ENCODE results near the gene HOXA1.

HOXA1 gene

DNA sequence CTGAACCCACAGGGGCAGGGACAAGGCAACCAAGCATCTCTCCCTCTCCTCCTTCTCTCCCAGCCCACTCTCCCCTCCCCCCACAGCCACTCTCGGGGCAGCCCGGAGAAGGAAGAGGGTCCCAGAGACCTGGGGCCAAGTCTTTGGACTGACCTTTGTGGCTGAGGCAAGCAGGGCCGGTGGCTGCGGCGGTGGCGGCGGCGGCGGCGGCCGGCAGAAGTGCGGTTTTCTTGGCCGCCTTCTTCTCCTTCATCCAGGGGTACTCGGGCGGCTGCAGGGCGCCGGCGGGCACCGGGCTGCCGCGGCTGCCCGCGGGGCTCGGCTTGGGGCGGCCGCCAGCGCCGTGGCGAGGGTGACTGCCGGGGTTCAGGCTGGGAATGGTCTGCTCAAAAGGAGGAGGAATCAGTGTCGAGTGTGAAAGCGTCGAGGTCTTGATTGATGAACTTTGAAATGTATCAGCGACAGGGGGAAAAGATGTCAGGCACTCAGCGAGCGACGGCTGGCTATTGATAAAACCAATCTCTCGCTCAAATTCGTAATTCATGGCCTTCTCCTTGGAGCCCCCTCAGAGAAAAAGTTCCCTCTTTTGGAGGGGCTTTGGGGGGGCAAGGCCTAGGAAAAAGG, 6.3 kb upstream of the HOXA1 start:
- Histone ChIP-seq H3K9me3 (ENCODE audit: control insufficient read depth, insufficient read depth, low read depth, low read length) (no peaks in the 10 kb centered on the region), H3K4me3 (ENCODE audit: low read depth, low read length) (peak overlapping the region; percentile 51; the same call in 1 of the 2 replicates), H3K27me3 (ENCODE audit: control insufficient read depth, insufficient read depth, low read length) (peaks cover 100% of the 10 kb centered on the region), H3K9ac (ENCODE audit: low read length) (peak overlapping the region; percentile 39), H3K36me3 (ENCODE audit: control insufficient read depth, insufficient read depth, low read length) (no peaks in the 10 kb centered on the region), H3K4me1 (ENCODE audit: control insufficient read depth, insufficient read depth, low read length) (peaks cover 49% of the 10 kb centered on the region), H3K27ac (ENCODE audit: low read depth, low read length) (no peak overlapping the region)

DNA sequence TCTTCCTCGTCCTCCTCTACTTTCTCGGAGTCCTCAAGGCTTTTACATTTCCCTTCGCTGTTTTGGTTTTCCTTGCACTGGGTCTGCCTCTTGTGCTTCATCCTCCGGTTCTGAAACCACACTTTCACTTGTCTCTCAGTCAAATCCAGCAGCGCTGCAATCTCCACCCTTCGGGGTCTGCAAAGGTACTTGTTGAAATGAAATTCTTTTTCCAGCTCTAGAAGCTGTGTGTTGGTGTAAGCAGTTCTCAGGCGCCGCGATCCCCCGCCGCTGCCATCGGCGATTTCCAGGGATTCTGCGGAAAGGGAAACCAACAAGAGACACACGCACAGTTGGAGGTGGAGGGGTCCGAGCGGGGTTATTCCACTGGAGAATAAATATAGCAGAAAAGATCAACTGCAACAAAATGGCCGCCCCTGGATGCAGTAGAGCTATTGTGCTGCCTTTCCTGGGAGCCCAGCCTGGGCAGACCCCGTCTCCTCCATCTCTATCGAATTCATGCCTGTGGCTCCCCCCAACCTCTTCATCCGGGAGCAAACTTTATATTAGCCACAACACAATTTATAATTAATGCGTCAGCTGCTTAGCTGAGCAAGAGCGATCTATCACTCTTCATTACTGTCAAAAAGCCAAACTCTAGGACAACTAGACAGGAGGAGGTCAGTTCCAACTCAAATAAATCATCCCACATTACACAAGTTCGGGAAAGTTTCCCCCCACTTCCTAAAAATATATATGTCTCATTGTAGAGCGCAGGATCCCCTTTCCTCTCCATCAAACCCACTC, 5.6 kb upstream of the HOXA1 start:
- peak overlapping the region; percentile 39 for H3K9ac ChIP-seq (ENCODE audit: low read length)
- H3K4me3 ChIP-seq (ENCODE audit: low read depth, low read length) = peak overlapping the region; percentile 51
- peaks cover 100% of the 10 kb centered on the region for H3K27me3 ChIP-seq (ENCODE audit: control insufficient read depth, insufficient read depth, low read length)
- no peaks in the 10 kb centered on the region for H3K36me3 ChIP-seq (ENCODE audit: control insufficient read depth, insufficient read depth, low read length)
- H3K4me1 ChIP-seq (ENCODE audit: control insufficient read depth, insufficient read depth, low read length) = peaks cover 47% of the 10 kb centered on the region
- H3K27ac ChIP-seq (ENCODE audit: low read depth, low read length) = no peak overlapping the region
- no peaks in the 10 kb centered on the region for H3K9me3 ChIP-seq (ENCODE audit: control insufficient read depth, insufficient read depth, low read depth, low read length)

DNA sequence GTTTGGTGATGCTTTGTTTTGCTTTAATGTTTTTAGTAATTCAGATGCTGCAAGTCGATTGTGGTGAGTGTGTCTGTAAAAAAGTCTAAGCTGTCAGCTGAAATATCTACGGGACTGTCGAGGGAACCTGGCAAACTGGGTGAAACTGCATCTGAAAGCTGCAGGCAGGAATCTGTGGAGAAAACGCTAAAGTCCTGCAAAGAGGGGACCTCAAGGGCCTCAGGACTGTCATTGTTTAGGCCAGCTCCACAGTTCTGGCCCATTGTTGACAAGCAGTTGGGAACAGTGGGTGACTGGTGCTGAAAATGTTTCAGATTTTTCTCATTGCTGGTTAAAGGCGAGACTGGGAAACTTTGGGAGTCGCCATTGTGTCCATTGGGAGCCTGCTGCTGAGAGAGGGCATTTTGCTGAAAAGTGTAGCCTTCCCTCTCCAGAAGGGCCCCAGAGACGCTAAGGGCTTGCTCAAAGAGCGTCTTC, 4.9 kb upstream of the HOXA1 start:
- H3K36me3 ChIP-seq (ENCODE audit: control insufficient read depth, insufficient read depth, low read length) = no peaks in the 10 kb centered on the region
- no peak overlapping the region for H3K27ac ChIP-seq (ENCODE audit: low read depth, low read length)
- peaks cover 100% of the 10 kb centered on the region for H3K27me3 ChIP-seq (ENCODE audit: control insufficient read depth, insufficient read depth, low read length)
- no peaks in the 10 kb centered on the region for H3K9me3 ChIP-seq (ENCODE audit: control insufficient read depth, insufficient read depth, low read depth, low read length)
- H3K4me1 ChIP-seq (ENCODE audit: control insufficient read depth, insufficient read depth, low read length) = peaks cover 40% of the 10 kb centered on the region
- H3K4me3 ChIP-seq (ENCODE audit: low read depth, low read length) = peak overlapping the region; percentile 51; the same call in 1 of the 2 replicates
- H3K9ac ChIP-seq (ENCODE audit: low read length) = peak overlapping the region; percentile 39

GRCh38 chr7:27099453-27100370, 3.9 kb upstream of the HOXA1 start:
- no peaks in the 10 kb centered on the region for H3K36me3 ChIP-seq (ENCODE audit: control insufficient read depth, insufficient read depth, low read length)
- H3K27ac ChIP-seq (ENCODE audit: low read depth, low read length) = no peak overlapping the region
- peak overlapping the region; percentile 86 for H3K9ac ChIP-seq (ENCODE audit: low read length)

GRCh38 chr7:27098578-27099451, 3.0 kb upstream of the HOXA1 start:
- peaks cover 100% of the 10 kb centered on the region for H3K27me3 ChIP-seq (ENCODE audit: control insufficient read depth, insufficient read depth, low read length)
- no peaks in the 10 kb centered on the region for H3K36me3 ChIP-seq (ENCODE audit: control insufficient read depth, insufficient read depth, low read length)
- H3K4me1 ChIP-seq (ENCODE audit: control insufficient read depth, insufficient read depth, low read length) = peaks cover 50% of the 10 kb centered on the region
- no peak overlapping the region for H3K27ac ChIP-seq (ENCODE audit: low read depth, low read length)
- H3K4me3 ChIP-seq (ENCODE audit: low read depth, low read length) = peak overlapping the region; percentile 77
- no peaks in the 10 kb centered on the region for H3K9me3 ChIP-seq (ENCODE audit: control insufficient read depth, insufficient read depth, low read depth, low read length)
- H3K9ac ChIP-seq (ENCODE audit: low read length) = peak overlapping the region; percentile 86

More at GRCh38 chr7:27099453-27100370, 3.9 kb upstream of the HOXA1 start:
- peaks cover 100% of the 10 kb centered on the region for H3K27me3 ChIP-seq (ENCODE audit: control insufficient read depth, insufficient read depth, low read length)
- peak overlapping the region; percentile 77 for H3K4me3 ChIP-seq (ENCODE audit: low read depth, low read length)
- H3K4me1 ChIP-seq (ENCODE audit: control insufficient read depth, insufficient read depth, low read length) = peaks cover 42% of the 10 kb centered on the region
- no peaks in the 10 kb centered on the region for H3K9me3 ChIP-seq (ENCODE audit: control insufficient read depth, insufficient read depth, low read depth, low read length)

DNA sequence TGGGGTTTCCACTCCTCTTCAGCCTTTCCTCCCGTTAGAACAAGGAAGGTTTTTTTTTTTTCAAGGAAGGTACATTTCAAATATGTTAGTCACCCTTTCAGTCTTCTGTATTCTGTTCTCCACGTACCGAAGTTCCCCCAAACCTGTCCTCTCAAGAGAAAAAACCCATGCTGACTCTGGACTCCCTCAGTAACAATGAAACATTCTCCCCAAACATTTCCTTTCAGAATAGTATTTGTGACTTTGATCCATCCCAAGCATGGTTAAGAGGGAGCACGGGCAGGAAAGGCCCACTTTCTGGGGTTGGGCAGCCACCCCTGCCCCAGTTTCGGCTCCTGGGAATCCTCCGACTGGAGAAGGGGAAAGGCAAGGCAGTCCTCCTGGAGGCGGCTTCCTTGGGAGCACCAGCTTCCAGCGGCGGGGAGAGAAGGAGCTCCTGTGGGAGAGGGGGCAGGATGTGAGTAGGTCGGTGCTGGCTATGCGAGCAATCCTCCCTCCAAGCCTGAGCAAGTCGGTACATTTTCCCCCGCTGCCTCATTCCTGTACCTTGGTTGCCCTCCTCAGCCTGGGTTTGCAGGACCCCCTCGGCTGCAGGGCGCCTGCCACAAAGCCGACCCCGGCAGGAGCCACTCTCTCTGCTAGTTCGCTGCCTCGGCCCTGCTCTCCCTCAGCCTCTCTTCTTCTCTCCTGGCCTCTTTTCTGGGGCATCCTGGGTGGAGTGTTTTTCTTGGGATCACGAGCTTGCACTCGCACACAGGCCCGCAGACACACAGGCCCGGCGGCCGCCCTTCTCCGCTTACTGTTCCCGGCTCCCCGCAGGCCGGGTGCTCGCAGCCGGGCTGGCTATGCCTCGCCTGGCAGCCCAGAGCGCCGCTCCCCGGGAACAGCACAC, 2.1 kb upstream of the HOXA1 start:
- Histone ChIP-seq H3K9ac (ENCODE audit: low read length) (peak overlapping the region; percentile 86), H3K36me3 (ENCODE audit: control insufficient read depth, insufficient read depth, low read length) (no peaks in the 10 kb centered on the region), H3K4me1 (ENCODE audit: control insufficient read depth, insufficient read depth, low read length) (peaks cover 55% of the 10 kb centered on the region), H3K27ac (ENCODE audit: low read depth, low read length) (no peak overlapping the region), H3K9me3 (ENCODE audit: control insufficient read depth, insufficient read depth, low read depth, low read length) (no peaks in the 10 kb centered on the region), H3K4me3 (ENCODE audit: low read depth, low read length) (peak overlapping the region; percentile 77), H3K27me3 (ENCODE audit: control insufficient read depth, insufficient read depth, low read length) (peaks cover 100% of the 10 kb centered on the region)

- H3K27ac ChIP-seq (ENCODE audit: low read depth, low read length) = peak overlapping the region; percentile 22; the same call in 1 of the 2 replicates
- peak overlapping the region; percentile 77 for H3K4me3 ChIP-seq (ENCODE audit: low read depth, low read length)
- no peaks in the 10 kb centered on the region for H3K9me3 ChIP-seq (ENCODE audit: control insufficient read depth, insufficient read depth, low read depth, low read length)
- H3K9ac ChIP-seq (ENCODE audit: low read length) = peak overlapping the region; percentile 86
- no peaks in the 10 kb centered on the region for H3K36me3 ChIP-seq (ENCODE audit: control insufficient read depth, insufficient read depth, low read length)
- H3K4me1 ChIP-seq (ENCODE audit: control insufficient read depth, insufficient read depth, low read length) = peaks cover 59% of the 10 kb centered on the region
- H3K27me3 ChIP-seq (ENCODE audit: control insufficient read depth, insufficient read depth, low read length) = peaks cover 100% of the 10 kb centered on the region
Measured at GRCh38 chr7:27096768-27097514, 1.1 kb upstream of the HOXA1 start.

DNA sequence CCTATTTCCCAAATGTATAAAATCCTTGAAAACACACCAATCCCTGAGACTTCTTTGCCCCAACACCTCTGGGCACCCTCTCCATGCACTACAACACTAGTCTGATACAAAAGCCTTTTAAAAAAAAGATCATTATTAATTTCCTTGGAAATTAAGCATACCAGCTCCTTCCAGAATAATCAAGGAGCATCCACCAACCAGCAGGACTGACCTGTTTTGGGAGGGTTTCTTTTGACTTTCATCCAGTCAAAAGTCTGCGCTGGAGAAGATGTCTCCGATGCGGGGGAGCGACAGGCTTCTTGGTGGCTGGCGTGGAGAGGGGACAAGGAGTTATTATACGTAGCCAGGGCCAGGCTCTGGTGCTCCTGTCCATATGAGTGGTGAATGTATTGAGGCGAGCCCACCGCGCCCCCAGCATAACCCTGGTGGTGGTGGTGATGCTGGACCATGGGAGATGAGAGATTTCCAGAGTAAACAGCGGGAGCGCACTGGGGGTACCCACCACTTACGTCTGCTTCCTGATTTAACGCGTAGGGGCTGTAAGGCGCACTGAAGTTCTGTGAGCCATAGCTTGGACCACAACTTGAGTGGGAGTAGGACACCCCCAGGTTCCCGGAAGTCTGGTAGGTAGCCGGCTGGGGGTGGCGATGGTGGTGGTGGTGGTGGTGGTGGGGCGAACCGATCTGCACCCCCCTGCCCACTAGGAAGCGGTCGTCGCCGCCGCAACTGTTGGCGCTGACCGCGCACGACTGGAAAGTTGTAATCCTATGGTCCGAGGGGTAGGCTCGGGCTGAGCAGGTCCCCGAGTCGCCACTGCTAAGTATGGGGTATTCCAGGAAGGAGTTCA, 527 bp downstream of the HOXA1 start:
- H3K27me3 ChIP-seq (ENCODE audit: control insufficient read depth, insufficient read depth, low read length) = peaks cover 99% of the 10 kb centered on the region
- H3K4me3 ChIP-seq (ENCODE audit: low read depth, low read length) = peak overlapping the region; percentile 77
- H3K9me3 ChIP-seq (ENCODE audit: control insufficient read depth, insufficient read depth, low read depth, low read length) = no peaks in the 10 kb centered on the region
- no peak overlapping the region for H3K27ac ChIP-seq (ENCODE audit: low read depth, low read length)
- peaks cover 58% of the 10 kb centered on the region for H3K4me1 ChIP-seq (ENCODE audit: control insufficient read depth, insufficient read depth, low read length)
- peak overlapping the region; percentile 65 for H3K9ac ChIP-seq (ENCODE audit: low read length)
- H3K36me3 ChIP-seq (ENCODE audit: control insufficient read depth, insufficient read depth, low read length) = no peaks in the 10 kb centered on the region

All from HUES6 (cell line).